HG02610 (cell line): ENCODE measurements around the gene DDX6.
"Not testable (repeated sequence)": the region's sequence is repeated elsewhere in the genome, so short reads cannot be mapped to it uniquely, and the experiment has no call there.

Experiments
- ATAC-seq: cut with Tn5 transposase; IDR thresholded peaks from one replicate; pipeline ENCODE4 v1.9.1; 2021; ENCODE audit warnings: mild to moderate bottlenecking, moderate library complexity; ENCODE audit not compliant: unreplicated experiment

DDX6 gene

GRCh38 chr11:118791961-118792569 lies 1.1 kb upstream of the DDX6 start:
- ATAC-seq: no peak

- peak; percentile 16 for ATAC-seq
Observed at GRCh38 chr11:118790357-118791110, 430 bp downstream of the DDX6 start.

- no peak for ATAC-seq
Observed at GRCh38 chr11:118789501-118790356, 1.2 kb downstream of the DDX6 start.

- ATAC-seq: no peak
Observed at GRCh38 chr11:118786657-118787056, 4.3 kb downstream of the DDX6 start.

- no peak for ATAC-seq
Observed at GRCh38 chr11:118785362-118785761, 5.6 kb downstream of the DDX6 start.

- no peak for ATAC-seq
Observed at GRCh38 chr11:118783724-118784495, 7.1 kb downstream of the DDX6 start.

GRCh38 chr11:118783324-118783723 lies 7.6 kb downstream of the DDX6 start:
- not testable (repeated sequence) for ATAC-seq

- no peak for ATAC-seq
Observed at GRCh38 chr11:118778898-118779297, 12.1 kb downstream of the DDX6 start.

GRCh38 chr11:118774032-118774431 lies 16.9 kb downstream of the DDX6 start:
- ATAC-seq: no peak

GRCh38 chr11:118771547-118772288 lies 19.2 kb downstream of the DDX6 start:
- ATAC-seq: no peak

- ATAC-seq: no peak
Observed at GRCh38 chr11:118768690-118769089, 22.3 kb downstream of the DDX6 start.

GRCh38 chr11:118766035-118766434 lies 24.9 kb downstream of the DDX6 start:
- ATAC-seq: no peak

- not testable (repeated sequence) for ATAC-seq
Observed at GRCh38 chr11:118765095-118765691, 25.8 kb downstream of the DDX6 start.

GRCh38 chr11:118763041-118763440 lies 27.9 kb downstream of the DDX6 start:
- no peak for ATAC-seq

- not testable (repeated sequence) for ATAC-seq
Observed at GRCh38 chr11:118761981-118762380, 29.0 kb downstream of the DDX6 start.

GRCh38 chr11:118757876-118758399 lies 33.0 kb downstream of the DDX6 start:
- no peak for ATAC-seq

- no peak for ATAC-seq
Observed at GRCh38 chr11:118752654-118753053, 38.3 kb downstream of the DDX6 start.

GRCh38 chr11:118749429-118749828 lies 41.5 kb downstream of the DDX6 start:
- no peak for ATAC-seq

GRCh38 chr11:118748056-118748455 lies 42.9 kb downstream of the DDX6 start:
- no peak for ATAC-seq
